Hepatic stellate cell (primary cell): ENCODE measurements around the gene PACS2.

ENCODE experiments used
- DNase-seq: peaks from one replicate; pipeline ENCODE4 v3.0.0; 2011; ENCODE audit warnings: low spot score

Gene PACS2

GRCh38 chr14:105423488-105424195 is 109.1 kb downstream of the PACS2 start:
- DNase-seq = no peak

DNA sequence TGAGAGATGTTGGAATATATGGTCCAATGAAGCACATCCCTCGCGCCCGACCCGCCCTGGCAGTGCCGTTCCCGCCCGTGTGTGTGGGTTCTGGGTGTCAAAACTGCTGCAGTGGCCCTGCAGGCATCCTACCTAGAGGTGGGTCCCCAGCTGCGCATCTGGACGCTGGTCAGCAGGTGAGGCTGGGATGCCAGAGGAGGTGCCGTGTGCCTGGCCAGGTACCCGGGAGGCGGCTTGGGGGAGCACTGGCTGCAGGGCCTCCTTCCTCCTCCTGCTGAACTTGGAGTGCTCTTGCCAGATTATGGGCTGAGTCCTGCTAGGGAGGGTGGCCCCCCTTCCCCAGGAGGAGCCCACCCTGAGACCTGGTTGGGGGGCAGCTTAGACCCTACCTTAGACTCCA is 110.3 kb downstream of the PACS2 start:
- no peak for DNase-seq

DNA sequence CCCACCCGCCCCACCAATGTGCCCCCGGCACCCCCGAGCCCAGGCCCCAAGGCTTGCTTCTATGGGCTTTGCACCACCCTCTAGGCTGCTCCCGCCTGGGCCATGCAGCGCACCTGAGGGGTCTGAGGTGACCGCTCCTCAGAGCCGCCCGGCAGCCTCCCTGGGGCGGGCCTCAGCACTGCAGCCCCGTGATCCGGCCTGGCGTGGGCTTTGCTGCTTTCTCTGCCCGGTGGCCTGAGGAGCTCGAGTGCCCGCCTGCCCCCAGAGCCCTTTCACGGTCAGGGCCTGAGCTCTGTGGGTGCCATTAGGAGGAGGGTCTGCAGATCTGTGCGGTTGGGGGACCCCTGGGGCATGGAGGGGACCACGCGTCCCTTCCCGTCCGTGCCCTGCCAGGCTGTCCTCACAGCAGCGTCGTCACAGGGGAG is 111.3 kb downstream of the PACS2 start:
- no peak for DNase-seq

DNA sequence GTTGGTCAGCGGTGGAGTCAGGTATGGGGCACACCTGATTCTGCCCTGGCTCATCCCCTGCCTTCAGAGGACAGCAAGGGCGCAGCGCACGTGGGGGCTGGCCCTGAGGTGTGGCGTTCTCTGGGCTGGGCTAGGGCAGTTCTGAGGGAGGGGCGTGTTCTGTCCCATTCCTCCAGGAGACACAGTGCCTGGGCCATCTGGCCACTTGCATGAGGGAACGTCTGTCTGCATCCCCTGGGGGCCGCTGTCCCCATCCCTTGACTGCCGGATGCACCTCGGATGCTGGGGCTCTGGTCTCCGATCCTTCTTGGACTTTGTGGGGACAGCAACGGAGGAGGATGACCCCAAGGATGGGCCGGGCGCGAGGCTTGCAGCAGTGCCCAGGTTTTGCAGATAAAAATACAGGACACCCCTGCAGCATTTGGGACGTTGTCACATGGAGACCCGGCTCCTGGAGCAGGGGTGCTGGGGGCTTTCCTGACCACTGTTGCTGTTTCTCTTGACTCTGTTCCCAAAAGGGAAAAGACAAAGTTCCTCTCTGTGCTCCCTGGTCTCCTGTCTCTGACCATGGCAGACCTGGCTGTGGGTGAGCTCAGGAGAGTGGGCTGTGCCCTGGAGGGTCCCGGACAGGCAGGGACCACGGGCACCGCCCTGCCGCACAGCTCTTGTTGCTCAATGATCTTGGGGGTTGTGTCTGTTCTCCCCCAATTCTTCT is 112.0 kb downstream of the PACS2 start:
- DNase-seq = no peak

DNA sequence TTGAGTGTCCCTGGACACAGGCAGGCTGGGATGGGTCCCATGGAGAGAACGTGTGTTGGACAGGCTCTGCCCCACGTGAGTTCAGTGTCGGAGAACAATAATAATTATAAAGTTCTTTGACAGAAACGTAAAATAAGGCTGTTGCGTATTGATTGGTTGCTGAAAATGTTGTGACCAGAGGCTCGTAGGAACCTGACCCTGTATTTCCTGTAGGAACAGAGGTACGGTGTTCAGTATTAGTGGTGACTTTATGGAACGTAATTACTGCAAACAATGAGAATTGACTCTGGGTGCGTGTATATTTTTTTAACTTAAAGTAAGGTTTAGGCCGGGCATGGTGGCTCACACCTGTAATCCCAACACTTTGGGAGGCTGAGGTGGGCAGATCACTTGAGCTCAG is 112.9 kb downstream of the PACS2 start:
- DNase-seq = no peak

GRCh38 chr14:105427936-105428485 is 113.5 kb downstream of the PACS2 start:
- no peak for DNase-seq

GRCh38 chr14:105430042-105430441 is 115.5 kb downstream of the PACS2 start:
- DNase-seq = no peak

GRCh38 chr14:105430565-105430964 is 116.0 kb downstream of the PACS2 start:
- DNase-seq = peak; percentile 80

DNA sequence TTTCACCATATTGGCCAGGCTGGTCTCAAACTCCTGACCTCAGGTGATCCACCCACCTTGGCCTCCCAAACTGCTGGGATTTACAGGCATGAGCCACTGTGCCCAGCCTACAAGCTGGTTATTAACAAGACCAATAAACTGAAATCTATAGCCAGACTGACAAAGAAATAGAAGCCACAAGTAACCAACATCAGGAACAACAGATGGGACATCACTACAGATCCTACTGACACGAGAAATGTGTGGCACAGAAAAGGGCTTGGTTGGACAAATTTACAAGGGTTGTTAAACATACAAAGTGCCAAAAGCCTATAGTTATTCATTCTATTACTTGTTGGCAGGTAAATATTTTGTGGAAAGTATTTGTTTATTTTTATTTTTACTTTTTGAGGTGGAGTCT is 116.7 kb downstream of the PACS2 start:
- no peak for DNase-seq

DNA sequence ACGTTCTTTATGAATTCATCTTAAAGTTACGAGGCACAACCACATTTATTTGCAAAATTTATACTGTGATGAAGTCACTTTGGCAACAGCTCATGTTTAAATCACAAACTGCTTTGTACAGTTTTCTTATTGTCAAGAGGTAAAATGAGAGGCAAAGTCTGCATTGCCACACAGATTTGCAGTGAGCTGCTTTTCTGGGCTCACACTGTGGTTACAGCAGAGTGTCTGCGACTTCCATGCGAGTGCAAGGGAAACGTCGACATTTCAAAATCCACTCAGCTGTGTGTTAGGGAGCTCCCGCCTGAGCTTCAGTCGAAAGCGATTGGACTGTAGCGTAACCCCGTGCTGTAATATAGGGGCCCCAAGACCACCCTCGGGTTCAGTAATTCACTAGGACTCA is 118.1 kb downstream of the PACS2 start:
- DNase-seq = no peak

DNA sequence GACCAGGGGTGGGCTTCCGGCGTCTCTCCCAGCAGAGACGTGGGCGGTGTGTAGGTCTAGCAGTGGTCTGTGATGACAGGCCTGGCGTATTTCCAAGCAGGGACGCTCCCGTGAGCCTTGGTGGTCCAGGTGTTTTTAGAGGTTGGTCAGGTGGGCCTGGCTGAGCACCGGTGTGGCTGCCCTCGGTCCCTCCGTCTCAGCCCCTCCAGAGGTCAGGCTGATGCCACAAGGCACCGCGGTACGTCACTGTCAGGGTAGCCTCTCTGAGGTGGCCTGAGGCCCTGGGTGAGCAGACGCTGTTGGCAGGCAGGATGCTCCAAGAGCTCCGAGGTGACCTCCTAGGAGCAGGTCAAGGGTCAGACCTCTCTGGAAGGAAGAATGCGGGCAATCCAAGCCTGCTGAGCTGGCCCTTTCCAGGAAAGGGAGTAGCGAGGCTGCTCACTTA is 118.6 kb downstream of the PACS2 start:
- DNase-seq = no peak

GRCh38 chr14:105436402-105436801 is 121.9 kb downstream of the PACS2 start:
- no peak for DNase-seq

- DNase-seq = no peak
Observed at GRCh38 chr14:105436891-105437722, 122.6 kb downstream of the PACS2 start.

GRCh38 chr14:105437723-105438500 is 123.4 kb downstream of the PACS2 start:
- no peak for DNase-seq

DNA sequence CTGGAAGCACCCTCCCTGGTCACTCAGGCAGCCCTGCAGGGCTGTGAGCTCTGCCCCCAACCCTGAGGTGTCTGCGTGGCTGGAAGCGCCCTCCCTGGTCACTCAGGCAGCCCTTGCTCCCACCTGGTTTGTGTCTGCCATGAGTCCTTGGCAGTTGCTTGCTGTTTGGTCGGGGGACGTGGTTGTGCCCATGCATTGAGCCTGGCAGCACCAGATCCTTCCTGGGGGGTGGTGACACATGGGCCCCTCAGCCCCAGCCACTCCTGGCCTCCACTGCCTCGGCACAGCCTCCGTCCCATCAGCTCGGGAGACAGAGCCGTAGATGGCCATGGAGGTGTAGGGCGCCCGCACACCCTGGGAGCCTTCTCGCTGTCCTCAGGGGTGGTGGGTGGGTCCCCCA is 124.6 kb downstream of the PACS2 start:
- no peak for DNase-seq

DNA sequence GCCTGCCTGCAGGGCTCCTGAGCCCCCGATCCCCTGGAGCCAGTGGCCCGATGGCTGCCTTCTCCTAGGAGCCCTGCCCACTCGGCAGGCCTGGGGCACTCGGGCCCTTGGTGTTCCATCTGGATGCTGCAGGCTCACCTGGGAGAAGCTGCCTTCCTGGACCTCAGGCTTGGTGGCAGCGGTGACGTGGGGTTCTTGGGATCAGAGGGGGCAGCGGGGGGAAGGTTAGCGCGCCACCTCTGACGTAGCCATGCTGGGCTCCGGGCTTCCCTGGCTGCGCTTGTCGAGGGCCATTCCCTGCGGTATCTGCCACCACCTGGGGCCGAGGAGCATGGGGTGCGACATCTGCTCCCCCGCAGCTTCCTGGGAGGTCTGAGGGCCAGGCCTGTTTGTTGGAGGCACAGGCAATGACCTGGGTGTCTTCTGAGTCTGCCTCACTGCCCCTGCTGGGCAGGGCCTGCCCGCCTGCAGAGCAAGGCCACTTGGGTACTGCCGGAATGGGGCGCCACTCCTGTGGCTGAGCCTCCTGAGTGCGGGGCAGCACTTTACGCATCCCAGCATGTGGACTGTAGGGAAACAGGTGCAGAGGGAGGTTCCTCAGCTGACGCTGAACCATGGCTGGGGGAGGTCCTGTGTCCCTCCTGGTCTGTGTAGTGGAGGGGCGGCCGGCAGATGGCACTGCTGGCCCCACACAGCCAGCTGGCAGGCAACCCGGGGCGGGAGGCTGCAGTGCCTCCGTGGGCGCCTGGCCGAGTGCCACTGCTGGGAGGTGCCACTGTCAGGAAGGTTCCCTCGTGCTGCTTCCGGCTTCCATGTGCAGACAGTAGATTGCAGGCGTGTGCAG is 125.4 kb downstream of the PACS2 start:
- peak; percentile 47 for DNase-seq

GRCh38 chr14:105440554-105440900 is 126.0 kb downstream of the PACS2 start:
- DNase-seq = no peak

GRCh38 chr14:105440992-105441391 is 126.4 kb downstream of the PACS2 start:
- DNase-seq = no peak

DNA sequence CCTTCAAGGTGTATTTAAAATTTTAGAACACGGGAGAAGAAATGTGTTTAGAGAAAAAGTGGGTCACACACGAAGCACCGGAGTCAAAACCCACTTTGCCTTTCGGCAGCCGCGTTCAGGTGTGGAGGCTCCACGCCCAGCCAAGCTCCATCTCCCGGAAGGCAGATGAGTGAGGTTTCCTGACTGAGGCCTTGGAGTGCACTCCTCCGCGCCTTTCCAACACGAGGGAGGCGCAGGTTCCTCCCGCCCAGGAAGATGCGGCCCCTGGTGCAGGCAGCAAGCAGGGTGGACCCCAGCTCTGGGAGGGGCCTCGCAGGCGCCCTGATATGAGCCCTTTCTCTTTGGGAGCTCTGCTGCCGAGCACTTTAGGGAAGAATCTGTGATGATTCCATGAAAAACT is 127.6 kb downstream of the PACS2 start:
- DNase-seq = no peak

- DNase-seq = no peak
Observed at GRCh38 chr14:105442834-105443233, 128.3 kb downstream of the PACS2 start.

DNA sequence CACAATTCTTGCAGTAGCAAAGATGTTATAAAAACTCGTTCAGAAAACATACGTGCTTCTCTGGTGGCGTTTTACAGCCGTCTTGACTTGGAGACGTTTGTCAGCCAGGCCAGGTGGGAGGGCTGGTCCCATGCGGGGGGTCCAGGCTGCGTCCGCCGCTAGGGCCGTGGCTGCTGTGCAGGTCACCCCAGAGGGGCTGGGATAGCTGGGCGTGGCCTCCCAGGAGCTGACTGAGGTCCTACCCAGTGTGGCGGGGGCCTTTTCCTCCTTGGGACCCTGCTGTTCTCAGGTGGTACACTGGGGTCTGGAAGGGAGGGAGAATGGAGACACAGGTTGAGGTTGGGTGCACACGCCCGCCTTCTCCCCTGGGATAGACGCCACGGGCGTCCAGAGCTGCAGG is 130.3 kb downstream of the PACS2 start:
- DNase-seq = no peak
